ENCODE results near the gene SGIP1. TPM values are rescaled to one million over a fixed set of nuclear protein-coding genes. Genes with fewer than 3 reads are reported as not detected.

Gene SGIP1
- total and polyA plus RNA-seq, 2 of the 4 experiments (the other 2 are of a cell fraction) = 27.1 to 42.7 TPM

DNA sequence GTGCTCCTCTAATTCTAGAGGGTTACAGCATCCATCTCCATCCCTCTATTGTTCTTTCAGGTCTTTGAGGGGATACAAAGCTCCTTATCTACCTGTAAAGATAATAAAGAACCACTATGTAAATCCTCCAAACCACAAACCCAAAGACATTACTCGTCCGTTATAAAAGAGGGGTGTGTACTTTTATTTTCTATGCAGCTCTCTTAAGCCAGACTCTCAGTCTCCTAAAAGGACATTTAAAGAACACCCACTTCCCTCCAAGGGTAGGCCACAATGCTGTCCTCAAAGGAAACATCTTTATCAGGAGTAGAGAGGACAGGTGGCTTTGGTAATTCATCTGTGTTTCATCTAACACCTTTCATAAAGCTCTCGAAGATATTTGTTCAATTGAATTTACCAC is 150.4 kb downstream of the SGIP1 start:
- Histone ChIP-seq H2BK5ac (ENCODE audit: low read depth, low read length, poor library complexity, severe bottlenecking) (no peak overlapping the region), H3K9ac (ENCODE audit: low read depth, low read length) (no peak overlapping the region), H3K9me1 (ENCODE audit: insufficient read depth, low read length) (peaks cover 6% of the 10 kb centered on the region), H2BK20ac (ENCODE audit: low read depth, low read length) (no peak overlapping the region), H3K27ac (ENCODE audit: insufficient read depth, low read length) (no peak overlapping the region), H3K9me3 (ENCODE audit: control insufficient read depth, insufficient read depth, low read length) (no peaks in the 10 kb centered on the region), H3K18ac (ENCODE audit: low read depth, low read length) (no peak overlapping the region), H3K79me1 (ENCODE audit: low read depth in 1 of 2, low read length in 2 of 2) (peaks cover 0 to 26% of the 10 kb centered on the region in 2 experiments; a peak in 2 of 4 replicates), H3K4me3 (ENCODE audit: insufficient read depth, low read depth, low read length) (no peak overlapping the region), H3K36me3 (ENCODE audit: control insufficient read depth, insufficient read depth, low read length) (peaks cover 54% of the 10 kb centered on the region), H3K4ac (ENCODE audit: low read depth, low read length) (no peak overlapping the region), H3K14ac (replicated peaks; ENCODE audit: low read depth, low read length) (no peak overlapping the region; the same call in 1 of the 2 replicates), H2AK9ac (replicated peaks; ENCODE audit: low read depth, low read length, poor library complexity) (no peak overlapping the region), H2BK15ac (ENCODE audit: low read depth, low read length) (no peak overlapping the region), H4K5ac (ENCODE audit: low read depth, low read length) (no peak overlapping the region), H3K27me3 (ENCODE audit: control insufficient read depth, insufficient read depth, low read length) (no peaks in the 10 kb centered on the region), H2AK5ac (ENCODE audit: low read depth, low read length) (no peak overlapping the region), H4K8ac (ENCODE audit: low read depth in 2 of 2, low read length in 2 of 2) (no peak overlapping the region), H3K4me1 (ENCODE audit: control insufficient read depth, insufficient read depth, low read length) (peaks cover 7% of the 10 kb centered on the region), H2AFZ (replicated peaks; ENCODE audit: low read length, poor library complexity) (no peak overlapping the region), H4K91ac (ENCODE audit: insufficient read depth, low read depth, low read length) (no peak overlapping the region), H3K56ac (ENCODE audit: extremely low read depth, insufficient read depth, low read length) (no peak overlapping the region), H2BK120ac (ENCODE audit: low read depth, low read length) (no peak overlapping the region), H3K23ac (ENCODE audit: low read depth, low read length) (no peak overlapping the region), H4K20me1 (ENCODE audit: insufficient read depth, low read length) (no peaks in the 10 kb centered on the region; the same call in 1 of the 2 replicates), H3K4me2 (ENCODE audit: low read depth, low read length) (no peak overlapping the region)
- intact Hi-C loops (cut with micrococcal nuclease) = no loop called here
- no TSS peak for BruUV-seq (replicated peaks)
- ATAC-seq (ENCODE audit: low read depth) (no peak), DNase-seq (no peak)
- ChIA-PET POLR2A (ENCODE audit: unreplicated experiment) (no interaction called here), CTCF (no interaction called here)
- dilution Hi-C loops (cut with HindIII; ENCODE audit: low sequenced_read_pairs, unreplicated experiment) = no loop called here
- no CpG with 5 or more reads among the region's 3 CpGs for WGBS, 2 experiments (ENCODE audit: extremely low coverage in 2 of 2, insufficient read length in 1 of 2)
- TF ChIP-seq CHD1 (IDR thresholded peaks at IDR 0.05; ENCODE audit: low read depth, low read length) (no peak), MXI1 (IDR thresholded peaks at IDR 0.05; ENCODE audit: borderline replicate concordance, low read depth, low read length) (no peak), RCOR1 (IDR thresholded peaks at IDR 0.05; ENCODE audit: insufficient replicate concordance, low read length) (no peak), BHLHE40 (IDR thresholded peaks at IDR 0.05; ENCODE audit: low read depth, low read length) (no peak), RFX5 (IDR thresholded peaks at IDR 0.05; ENCODE audit: low read depth, low read length) (no peak), SMC3 (IDR thresholded peaks at IDR 0.05; ENCODE audit: low read depth, low read length) (no peak), NFE2L2 (IDR thresholded peaks at IDR 0.05; ENCODE audit: low read depth, low read length) (no peak), POLR2A (IDR thresholded peaks at IDR 0.05; ENCODE audit: low read depth, low read length) (no peak), USF2 (IDR thresholded peaks at IDR 0.05; ENCODE audit: low read depth, low read length) (no peak), MAZ (IDR thresholded peaks at IDR 0.05; ENCODE audit: borderline replicate concordance, low read depth, low read length) (no peak)
- in situ Hi-C loops (cut with MboI; ENCODE audit: low sequenced_read_pairs) = no loop called here

All from IMR-90 (cell line).